Measurements from ENCODE around the gene PAXX. TPM values are rescaled to one million over a fixed set of nuclear protein-coding genes. Genes with fewer than 3 reads are reported as not detected.

The PAXX gene
- total and polyA plus RNA-seq, 9 of the 15 experiments (the other 6 are each of a cell fraction or from before 2014, with no cell fraction given): 1.2 to 175 (median 38.5) TPM

DNA sequence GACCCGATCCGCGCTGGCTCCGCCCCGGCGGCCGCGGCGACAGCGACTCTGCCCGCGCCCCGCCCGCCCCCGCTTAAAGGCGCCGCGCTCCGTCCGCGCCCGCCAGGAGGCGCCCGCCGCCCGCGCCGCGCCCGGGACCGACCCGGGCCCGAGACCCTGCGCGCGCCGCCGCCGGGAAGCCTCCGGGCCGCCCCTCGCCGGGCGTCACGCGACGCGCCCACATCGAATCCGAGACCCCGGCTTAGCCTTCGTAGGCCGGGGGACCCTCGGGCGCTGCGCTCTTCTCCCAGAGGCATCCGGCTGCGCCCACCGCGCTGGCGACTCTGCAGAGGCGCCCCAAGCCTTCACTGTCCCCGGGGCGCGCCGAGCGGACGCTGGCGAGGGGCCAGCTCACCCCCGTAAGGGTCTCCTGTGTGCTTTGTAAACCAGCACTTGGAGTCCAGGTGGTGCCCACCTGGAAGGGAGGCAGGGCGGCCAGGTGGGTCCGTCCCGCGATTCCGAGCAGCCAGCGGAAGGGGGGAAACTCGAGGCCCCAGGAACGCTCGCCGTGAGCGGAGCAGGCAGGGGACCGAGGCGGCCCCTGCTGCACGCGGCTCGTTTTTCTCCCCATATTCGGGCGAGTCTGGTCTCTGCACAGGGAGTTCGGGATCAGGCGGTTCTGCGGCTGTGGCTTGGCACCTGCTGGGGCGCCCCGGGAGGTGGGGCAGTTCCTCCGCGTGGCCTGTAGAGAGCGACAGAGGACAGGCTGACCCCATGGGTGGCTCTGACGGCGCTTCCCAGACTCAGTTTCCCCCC lies 36.2 kb downstream of the PAXX start (continued):
- TF ChIP-seq GATAD2B (IDR thresholded peaks at IDR 0.05; ENCODE audit: borderline replicate concordance) (no peak; the same call in 1 of the 2 replicates), TBL1XR1 (IDR thresholded peaks at IDR 0.05; ENCODE audit: low read length in 2 of 2) (no peak), RAD51 (IDR thresholded peaks at IDR 0.05; ENCODE audit: borderline replicate concordance, low read depth) (no peak), ASH1L (IDR thresholded peaks at IDR 0.05; ENCODE audit: borderline replicate concordance, low read depth, partially characterized antibody) (no peak), ZNF140 (CRISPR knock-in tag; IDR thresholded peaks at IDR 0.05) (no peak), IFI16 (CRISPR knock-in tag; IDR thresholded peaks at IDR 0.05) (no peak), ZNF347 (CRISPR knock-in tag; IDR thresholded peaks at IDR 0.05; ENCODE audit: low read depth) (no peak), PTRF (tag; IDR thresholded peaks at IDR 0.05) (no peak), NFIX (CRISPR knock-in tag; IDR thresholded peaks at IDR 0.05; ENCODE audit: low read depth) (no peak), MEIS2 (IDR thresholded peaks at IDR 0.05; ENCODE audit: partially characterized antibody) (no peak), NR3C1 (CRISPR knock-in tag; IDR thresholded peaks at IDR 0.05) (no peak), MYNN (IDR thresholded peaks at IDR 0.05) (no peak), MYNN (CRISPR knock-in tag; IDR thresholded peaks at IDR 0.05) (no peak; the same call in 1 of the 2 replicates), ZNF75A (CRISPR knock-in tag; IDR thresholded peaks at IDR 0.05) (no peak)
- TF ChIP-seq, protein P1, sequence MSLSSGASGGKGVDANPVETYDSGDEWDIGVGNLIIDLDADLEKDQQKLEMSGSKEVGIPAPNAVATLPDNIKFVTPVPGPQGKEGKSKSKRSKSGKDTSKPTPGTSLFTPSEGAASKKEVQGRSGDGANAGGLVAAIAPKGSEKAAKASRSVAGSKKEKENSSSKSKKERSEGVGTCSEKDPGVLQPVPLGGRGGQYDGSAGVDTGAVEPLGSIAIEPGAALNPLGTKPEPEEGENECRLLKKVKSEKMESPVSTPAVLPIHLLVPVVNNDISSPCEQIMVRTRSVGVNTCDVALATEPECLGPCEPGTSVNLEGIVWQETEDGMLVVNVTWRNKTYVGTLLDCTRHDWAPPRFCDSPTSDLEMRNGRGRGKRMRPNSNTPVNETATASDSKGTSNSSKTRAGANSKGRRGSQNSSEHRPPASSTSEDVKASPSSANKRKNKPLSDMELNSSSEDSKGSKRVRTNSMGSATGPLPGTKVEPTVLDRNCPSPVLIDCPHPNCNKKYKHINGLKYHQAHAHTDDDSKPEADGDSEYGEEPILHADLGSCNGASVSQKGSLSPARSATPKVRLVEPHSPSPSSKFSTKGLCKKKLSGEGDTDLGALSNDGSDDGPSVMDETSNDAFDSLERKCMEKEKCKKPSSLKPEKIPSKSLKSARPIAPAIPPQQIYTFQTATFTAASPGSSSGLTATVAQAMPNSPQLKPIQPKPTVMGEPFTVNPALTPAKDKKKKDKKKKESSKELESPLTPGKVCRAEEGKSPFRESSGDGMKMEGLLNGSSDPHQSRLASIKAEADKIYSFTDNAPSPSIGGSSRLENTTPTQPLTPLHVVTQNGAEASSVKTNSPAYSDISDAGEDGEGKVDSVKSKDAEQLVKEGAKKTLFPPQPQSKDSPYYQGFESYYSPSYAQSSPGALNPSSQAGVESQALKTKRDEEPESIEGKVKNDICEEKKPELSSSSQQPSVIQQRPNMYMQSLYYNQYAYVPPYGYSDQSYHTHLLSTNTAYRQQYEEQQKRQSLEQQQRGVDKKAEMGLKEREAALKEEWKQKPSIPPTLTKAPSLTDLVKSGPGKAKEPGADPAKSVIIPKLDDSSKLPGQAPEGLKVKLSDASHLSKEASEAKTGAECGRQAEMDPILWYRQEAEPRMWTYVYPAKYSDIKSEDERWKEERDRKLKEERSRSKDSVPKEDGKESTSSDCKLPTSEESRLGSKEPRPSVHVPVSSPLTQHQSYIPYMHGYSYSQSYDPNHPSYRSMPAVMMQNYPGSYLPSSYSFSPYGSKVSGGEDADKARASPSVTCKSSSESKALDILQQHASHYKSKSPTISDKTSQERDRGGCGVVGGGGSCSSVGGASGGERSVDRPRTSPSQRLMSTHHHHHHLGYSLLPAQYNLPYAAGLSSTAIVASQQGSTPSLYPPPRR (CRISPR knock-in tag; IDR thresholded peaks at IDR 0.05; ENCODE audit: borderline replicate concordance): no peak
- TF ChIP-seq, protein P2, sequence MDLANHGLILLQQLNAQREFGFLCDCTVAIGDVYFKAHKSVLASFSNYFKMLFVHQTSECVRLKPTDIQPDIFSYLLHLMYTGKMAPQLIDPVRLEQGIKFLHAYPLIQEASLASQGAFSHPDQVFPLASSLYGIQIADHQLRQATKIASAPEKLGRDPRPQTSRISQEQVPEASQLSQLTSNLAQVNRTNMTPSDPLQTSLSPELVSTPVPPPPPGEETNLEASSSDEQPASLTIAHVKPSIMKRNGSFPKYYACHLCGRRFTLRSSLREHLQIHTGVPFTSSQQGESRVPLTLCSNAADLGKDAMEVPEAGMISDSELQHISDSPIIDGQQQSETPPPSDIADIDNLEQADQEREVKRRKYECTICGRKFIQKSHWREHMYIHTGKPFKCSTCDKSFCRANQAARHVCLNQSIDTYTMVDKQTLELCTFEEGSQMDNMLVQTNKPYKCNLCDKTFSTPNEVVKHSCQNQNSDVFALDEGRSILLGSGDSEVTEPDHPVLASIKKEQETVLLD (IDR thresholded peaks at IDR 0.05): no peak; the same call in 1 of the 2 replicates

All from K562 (cell line).